Prostate gland (tissue), 2 donors: Measurements from ENCODE around the gene ZNF691.

Experiments used
- POLR2AphosphoS5 ChIP-seq: sonication (generic); formaldehyde crosslinking; IDR thresholded peaks from one replicate; pipeline ENCODE4 v1.6.1; 2017; ENCODE audit warnings: antibody characterized with exemption
- TF ChIP-seq, protein P1 (sequence below), 4 experiments: fragments of 200-600 bp in 2 of 4; fragments of 450-650 bp in 2 of 4; sonication (generic) in 2 of 4; IDR thresholded peaks; 1 replicate in 3 of 4; 2 replicates in 1 of 4; pipeline ENCODE4 v1.5.1; 2016 to 2019; ENCODE audit warnings: antibody characterized with exemption in 4 of 4, mild to moderate bottlenecking in 2 of 4, moderate library complexity in 2 of 4

DNA sequence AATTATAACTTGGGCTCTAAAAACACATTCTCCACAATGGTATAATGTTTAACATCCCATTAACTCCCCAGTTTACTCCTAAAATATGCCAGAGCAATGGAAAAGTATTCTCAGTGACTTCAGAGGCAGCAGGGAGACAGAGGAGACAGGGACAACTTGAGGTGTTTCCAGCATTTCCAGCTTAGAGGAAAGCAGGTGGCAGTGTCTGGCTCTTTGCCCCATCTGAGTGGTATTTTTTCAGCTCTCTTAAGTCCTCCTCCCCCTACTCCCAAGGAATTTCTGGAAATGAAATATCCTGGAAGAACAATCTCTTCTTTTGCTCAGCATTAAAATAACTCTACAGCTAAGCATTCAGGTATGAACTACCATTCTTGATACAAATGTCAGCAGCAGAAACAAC lies 40.2 kb upstream of the ZNF691 start:
- TF ChIP-seq, protein P1, sequence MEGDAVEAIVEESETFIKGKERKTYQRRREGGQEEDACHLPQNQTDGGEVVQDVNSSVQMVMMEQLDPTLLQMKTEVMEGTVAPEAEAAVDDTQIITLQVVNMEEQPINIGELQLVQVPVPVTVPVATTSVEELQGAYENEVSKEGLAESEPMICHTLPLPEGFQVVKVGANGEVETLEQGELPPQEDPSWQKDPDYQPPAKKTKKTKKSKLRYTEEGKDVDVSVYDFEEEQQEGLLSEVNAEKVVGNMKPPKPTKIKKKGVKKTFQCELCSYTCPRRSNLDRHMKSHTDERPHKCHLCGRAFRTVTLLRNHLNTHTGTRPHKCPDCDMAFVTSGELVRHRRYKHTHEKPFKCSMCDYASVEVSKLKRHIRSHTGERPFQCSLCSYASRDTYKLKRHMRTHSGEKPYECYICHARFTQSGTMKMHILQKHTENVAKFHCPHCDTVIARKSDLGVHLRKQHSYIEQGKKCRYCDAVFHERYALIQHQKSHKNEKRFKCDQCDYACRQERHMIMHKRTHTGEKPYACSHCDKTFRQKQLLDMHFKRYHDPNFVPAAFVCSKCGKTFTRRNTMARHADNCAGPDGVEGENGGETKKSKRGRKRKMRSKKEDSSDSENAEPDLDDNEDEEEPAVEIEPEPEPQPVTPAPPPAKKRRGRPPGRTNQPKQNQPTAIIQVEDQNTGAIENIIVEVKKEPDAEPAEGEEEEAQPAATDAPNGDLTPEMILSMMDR (IDR thresholded peaks at IDR 0.05), result no peak
- TF ChIP-seq POLR2AphosphoS5, result no peak
